ENCODE measurements around the gene NQO2.

- TF ChIP-seq CTCF (IDR thresholded peaks at IDR 0.05) (no peak), POLR2A (IDR thresholded peaks at IDR 0.05) (no peak)
Observed at GRCh38 chr6:2990932-2991506, 8.7 kb upstream of the NQO2 start.

Measured in testis (tissue), 2 donors.